Measurements from ENCODE around the gene PRSS8.

- TF ChIP-seq, protein P1, sequence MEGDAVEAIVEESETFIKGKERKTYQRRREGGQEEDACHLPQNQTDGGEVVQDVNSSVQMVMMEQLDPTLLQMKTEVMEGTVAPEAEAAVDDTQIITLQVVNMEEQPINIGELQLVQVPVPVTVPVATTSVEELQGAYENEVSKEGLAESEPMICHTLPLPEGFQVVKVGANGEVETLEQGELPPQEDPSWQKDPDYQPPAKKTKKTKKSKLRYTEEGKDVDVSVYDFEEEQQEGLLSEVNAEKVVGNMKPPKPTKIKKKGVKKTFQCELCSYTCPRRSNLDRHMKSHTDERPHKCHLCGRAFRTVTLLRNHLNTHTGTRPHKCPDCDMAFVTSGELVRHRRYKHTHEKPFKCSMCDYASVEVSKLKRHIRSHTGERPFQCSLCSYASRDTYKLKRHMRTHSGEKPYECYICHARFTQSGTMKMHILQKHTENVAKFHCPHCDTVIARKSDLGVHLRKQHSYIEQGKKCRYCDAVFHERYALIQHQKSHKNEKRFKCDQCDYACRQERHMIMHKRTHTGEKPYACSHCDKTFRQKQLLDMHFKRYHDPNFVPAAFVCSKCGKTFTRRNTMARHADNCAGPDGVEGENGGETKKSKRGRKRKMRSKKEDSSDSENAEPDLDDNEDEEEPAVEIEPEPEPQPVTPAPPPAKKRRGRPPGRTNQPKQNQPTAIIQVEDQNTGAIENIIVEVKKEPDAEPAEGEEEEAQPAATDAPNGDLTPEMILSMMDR (conservative IDR thresholded peaks at IDR 0.05 in 1 of 2, IDR thresholded peaks at IDR 0.05 in 1 of 2; ENCODE audit: extremely low read depth in 1 of 2, insufficient read depth in 1 of 2, low read depth in 1 of 2, low read length in 2 of 2): no peak
- TF ChIP-seq EZH2 (IDR thresholded peaks at IDR 0.05; ENCODE audit: borderline replicate concordance, low read length): no peak
These were observed 33.3 kb upstream of the PRSS8 start for GRCh38 chr16:31168848-31169247.

Measured in mammary epithelial cell (primary cell).